Measurements from ENCODE around the gene CACNA1D. TPM values are rescaled to one million over a fixed set of nuclear protein-coding genes. Genes with fewer than 3 reads are reported as not detected.

Gene CACNA1D
- total RNA-seq, 1 donor from 2014 or later = 6.3 TPM

DNA sequence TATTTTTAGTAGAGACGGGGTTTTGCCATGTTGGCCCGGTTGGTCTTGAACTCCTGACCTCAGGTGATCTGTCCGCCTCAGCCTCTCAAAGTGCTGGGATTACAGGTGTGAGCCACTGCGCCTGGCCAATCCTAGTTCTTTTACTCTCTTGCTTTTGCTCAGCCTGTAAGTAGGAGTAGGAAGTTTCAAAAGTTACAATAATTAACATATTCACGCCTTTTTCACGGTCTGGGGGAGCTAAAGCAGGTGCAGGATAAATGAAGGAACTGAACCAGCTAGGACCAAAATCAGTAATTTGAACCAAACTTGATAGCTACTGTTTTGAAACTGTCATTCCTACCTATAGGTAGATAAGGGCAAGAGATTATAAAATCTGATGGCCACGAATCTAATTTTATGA, 98.5 kb downstream of the CACNA1D start:
- TF ChIP-seq, protein P1, sequence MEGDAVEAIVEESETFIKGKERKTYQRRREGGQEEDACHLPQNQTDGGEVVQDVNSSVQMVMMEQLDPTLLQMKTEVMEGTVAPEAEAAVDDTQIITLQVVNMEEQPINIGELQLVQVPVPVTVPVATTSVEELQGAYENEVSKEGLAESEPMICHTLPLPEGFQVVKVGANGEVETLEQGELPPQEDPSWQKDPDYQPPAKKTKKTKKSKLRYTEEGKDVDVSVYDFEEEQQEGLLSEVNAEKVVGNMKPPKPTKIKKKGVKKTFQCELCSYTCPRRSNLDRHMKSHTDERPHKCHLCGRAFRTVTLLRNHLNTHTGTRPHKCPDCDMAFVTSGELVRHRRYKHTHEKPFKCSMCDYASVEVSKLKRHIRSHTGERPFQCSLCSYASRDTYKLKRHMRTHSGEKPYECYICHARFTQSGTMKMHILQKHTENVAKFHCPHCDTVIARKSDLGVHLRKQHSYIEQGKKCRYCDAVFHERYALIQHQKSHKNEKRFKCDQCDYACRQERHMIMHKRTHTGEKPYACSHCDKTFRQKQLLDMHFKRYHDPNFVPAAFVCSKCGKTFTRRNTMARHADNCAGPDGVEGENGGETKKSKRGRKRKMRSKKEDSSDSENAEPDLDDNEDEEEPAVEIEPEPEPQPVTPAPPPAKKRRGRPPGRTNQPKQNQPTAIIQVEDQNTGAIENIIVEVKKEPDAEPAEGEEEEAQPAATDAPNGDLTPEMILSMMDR (IDR thresholded peaks at IDR 0.05; ENCODE audit: unreplicated experiment) = no peak
- H3K4me1 Mint-ChIP-seq (ENCODE audit: low read depth) = peaks cover 2% of the 10 kb centered on the region
- DNase-seq (ENCODE audit: low spot score, unreplicated experiment) = no peak
- H3K4me3 Mint-ChIP-seq (ENCODE audit: low read depth) = no peak overlapping the region
- H3K27ac Mint-ChIP-seq = no peak overlapping the region
- no peaks in the 10 kb centered on the region for H3K36me3 Mint-ChIP-seq (ENCODE audit: insufficient read depth)
- H3K9me3 Mint-ChIP-seq (ENCODE audit: low read depth) = no peaks in the 10 kb centered on the region
- H3K27me3 Mint-ChIP-seq = peaks cover 3% of the 10 kb centered on the region

DNA sequence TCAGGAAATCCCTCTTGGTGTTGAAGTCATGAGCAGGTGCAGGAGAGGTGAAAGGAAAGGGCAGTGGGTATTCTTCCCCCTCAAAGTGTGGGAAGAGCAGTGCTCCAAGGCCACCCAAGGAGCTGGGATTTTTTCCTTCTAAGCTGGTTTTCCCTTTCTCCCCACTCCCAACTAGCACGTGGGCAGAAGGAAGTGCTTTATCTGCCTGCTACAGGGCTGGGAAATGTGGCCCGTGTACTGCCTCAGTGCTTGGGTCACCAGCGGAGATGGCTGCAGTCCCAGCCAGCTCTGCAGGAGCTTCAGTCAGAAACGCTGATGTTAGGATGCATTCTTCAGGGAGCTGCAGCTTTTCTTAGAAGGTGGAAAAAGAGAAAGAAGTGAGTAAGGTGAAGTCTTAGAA, 99.2 kb downstream of the CACNA1D start:
- Mint-ChIP-seq H3K36me3 (ENCODE audit: insufficient read depth) (no peaks in the 10 kb centered on the region), H3K27ac (no peak overlapping the region), H3K9me3 (ENCODE audit: low read depth) (no peaks in the 10 kb centered on the region), H3K4me1 (ENCODE audit: low read depth) (peaks cover 2% of the 10 kb centered on the region), H3K27me3 (no peaks in the 10 kb centered on the region), H3K4me3 (ENCODE audit: low read depth) (no peak overlapping the region)
- no peak for DNase-seq (ENCODE audit: low spot score, unreplicated experiment)
- TF ChIP-seq, protein P1 (IDR thresholded peaks at IDR 0.05; ENCODE audit: unreplicated experiment) = no peak

DNA sequence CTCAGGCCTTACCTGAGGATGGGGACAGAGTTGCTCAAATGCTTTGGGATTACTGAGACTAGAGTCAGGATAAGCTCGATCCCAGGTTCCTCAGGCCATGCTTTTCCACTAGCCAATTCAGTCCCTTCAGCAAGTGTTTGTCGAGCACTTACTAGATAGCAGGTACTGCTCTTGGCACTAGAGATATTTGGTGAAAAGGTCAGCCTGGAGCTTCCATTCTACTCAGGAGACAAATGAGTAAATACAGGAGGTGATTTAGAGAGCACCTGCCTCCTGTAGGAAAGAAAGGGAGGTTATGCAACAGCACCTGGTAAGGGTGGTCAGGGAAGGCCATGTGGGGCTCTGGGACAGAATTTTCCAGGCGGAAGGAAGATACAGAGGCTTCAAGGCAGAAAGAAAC, 99.9 kb downstream of the CACNA1D start:
- peaks cover 2% of the 10 kb centered on the region for H3K4me1 Mint-ChIP-seq (ENCODE audit: low read depth)
- DNase-seq (ENCODE audit: low spot score, unreplicated experiment) = no peak
- no peaks in the 10 kb centered on the region for H3K27me3 Mint-ChIP-seq
- H3K4me3 Mint-ChIP-seq (ENCODE audit: low read depth) = no peak overlapping the region
- TF ChIP-seq, protein P1 (IDR thresholded peaks at IDR 0.05; ENCODE audit: unreplicated experiment) = no peak
- no peak overlapping the region for H3K27ac Mint-ChIP-seq
- no peaks in the 10 kb centered on the region for H3K36me3 Mint-ChIP-seq (ENCODE audit: insufficient read depth)
- H3K9me3 Mint-ChIP-seq (ENCODE audit: low read depth) = no peaks in the 10 kb centered on the region

DNA sequence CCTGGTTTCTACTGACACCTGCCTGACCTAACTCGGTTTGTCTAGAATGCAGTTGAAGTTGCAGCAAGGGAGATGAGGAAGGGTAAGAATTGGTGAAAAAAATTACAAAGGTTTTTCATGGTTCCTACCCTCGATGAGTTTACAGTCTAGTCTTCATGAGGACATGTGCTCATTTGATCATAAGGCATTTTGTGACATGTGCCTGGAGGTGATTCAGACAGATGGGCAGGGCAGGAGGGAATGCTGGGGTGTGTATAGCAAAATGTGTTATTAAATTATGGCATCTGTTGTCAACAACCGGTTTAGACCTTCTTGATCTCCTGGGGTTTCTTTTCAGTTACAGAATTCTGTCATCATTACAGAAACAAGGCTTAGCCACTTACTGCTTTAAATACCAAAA, 101.2 kb downstream of the CACNA1D start:
- Mint-ChIP-seq H3K27me3 (no peaks in the 10 kb centered on the region), H3K9me3 (ENCODE audit: low read depth) (no peaks in the 10 kb centered on the region), H3K4me3 (ENCODE audit: low read depth) (no peak overlapping the region), H3K4me1 (ENCODE audit: low read depth) (peaks cover 2% of the 10 kb centered on the region), H3K27ac (no peak overlapping the region), H3K36me3 (ENCODE audit: insufficient read depth) (no peaks in the 10 kb centered on the region)
- DNase-seq (ENCODE audit: low spot score, unreplicated experiment) = no peak
- TF ChIP-seq, protein P1 (IDR thresholded peaks at IDR 0.05; ENCODE audit: unreplicated experiment) = no peak

DNA sequence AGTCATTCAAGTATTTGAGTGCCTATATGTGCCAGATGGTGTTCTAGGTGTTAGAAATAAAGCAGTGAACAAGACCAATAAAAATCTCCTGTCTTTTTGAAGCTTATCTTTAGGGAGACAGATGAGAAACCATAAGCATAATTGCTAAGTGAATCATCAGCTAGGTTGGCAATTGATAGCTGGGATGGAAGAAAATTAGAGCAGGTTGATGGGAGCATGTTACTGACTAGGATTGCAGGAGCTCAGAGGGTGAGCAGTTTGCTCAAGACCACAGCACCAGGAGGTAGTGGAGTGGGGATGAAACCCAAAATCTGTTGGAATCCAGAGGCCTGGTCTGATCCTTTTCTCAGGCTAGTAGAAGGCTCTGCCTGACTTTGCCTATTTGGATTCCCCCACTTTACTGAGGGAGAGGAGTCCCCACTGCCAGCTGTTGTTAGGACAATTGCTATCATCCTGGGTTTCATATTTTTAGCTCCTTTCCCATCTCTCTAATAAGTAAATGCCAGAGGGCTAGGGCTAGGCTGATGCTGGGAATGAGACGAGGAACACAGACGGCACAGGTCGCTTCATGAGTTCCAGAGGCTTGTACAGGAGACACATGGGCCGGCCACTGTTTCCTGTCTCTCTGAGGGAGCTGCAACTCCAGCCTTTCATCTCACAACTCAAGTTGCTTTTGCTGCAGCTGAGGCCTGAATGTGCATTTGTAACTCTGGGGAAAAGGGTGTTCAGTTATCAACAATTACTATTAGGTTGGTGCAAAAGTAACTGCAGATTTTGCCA, 102.9 kb downstream of the CACNA1D start:
- no peak for DNase-seq (ENCODE audit: low spot score, unreplicated experiment)
- Mint-ChIP-seq H3K27ac (no peak overlapping the region), H3K27me3 (no peaks in the 10 kb centered on the region), H3K9me3 (ENCODE audit: low read depth) (no peaks in the 10 kb centered on the region), H3K36me3 (ENCODE audit: insufficient read depth) (no peaks in the 10 kb centered on the region), H3K4me1 (ENCODE audit: low read depth) (peaks cover 2% of the 10 kb centered on the region), H3K4me3 (ENCODE audit: low read depth) (no peak overlapping the region)
- TF ChIP-seq, protein P1 (IDR thresholded peaks at IDR 0.05; ENCODE audit: unreplicated experiment) = no peak

Measured in progenitor cell of endocrine pancreas (in vitro differentiated cells).